GM18526 (cell line): Measurements from ENCODE around the gene TRIM60.

Source experiments
- POLR2A ChIP-seq: IDR thresholded peaks from 3 replicates; pipeline ENCODE4 v1.6.1; 2011; ENCODE audit not compliant: insufficient read length; ENCODE audit errors: extremely low read depth

The TRIM60 gene

GRCh38 chr4:165053645-165054044, 21.8 kb downstream of the TRIM60 start, which contains the start of gene TRIM75:
TSS of gene TRIM75 (plus strand) at chr4:165053866. CDS start at chr4:165059148, 5,282 bp downstream.
- no peak for TF ChIP-seq POLR2A

GRCh38 chr4:165055601-165056000, 23.8 kb downstream of the TRIM60 start:
- no peak for TF ChIP-seq POLR2A

- TF ChIP-seq POLR2A, result no peak
Measured at GRCh38 chr4:165058666-165059065, 26.9 kb downstream of the TRIM60 start.

GRCh38 chr4:165059386-165059785, 27.6 kb downstream of the TRIM60 start:
- TF ChIP-seq POLR2A, result no peak

- no peak for TF ChIP-seq POLR2A
Measured at GRCh38 chr4:165060938-165061337, 29.1 kb downstream of the TRIM60 start.

GRCh38 chr4:165070560-165070959, 38.8 kb downstream of the TRIM60 start:
- TF ChIP-seq POLR2A, result no peak

GRCh38 chr4:165077034-165077578, 45.3 kb downstream of the TRIM60 start:
- TF ChIP-seq POLR2A, result no peak

- TF ChIP-seq POLR2A, result no peak
Measured at GRCh38 chr4:165079476-165079875, 47.7 kb downstream of the TRIM60 start.

- TF ChIP-seq POLR2A, result no peak
Measured at GRCh38 chr4:165085946-165086345, 54.1 kb downstream of the TRIM60 start.

- TF ChIP-seq POLR2A, result no peak
Measured at GRCh38 chr4:165088366-165088765, 56.6 kb downstream of the TRIM60 start.
